Activated T-helper 1 cell treated with anti-CD3 and anti-CD28 coated beads, Interleukin-12 subunit alpha, Interleukin-12 subunit beta, Interleukin-2, Interleukin-4 antibody, amounts not matched to agents 30 ng/mL and 10 ng/mL and 1 ng/mL, durations not matched to agents 14 hours and 24 hours and 36 hours (primary cell): ENCODE measurements around the gene TUSC2. TPM values are rescaled to one million over a fixed set of nuclear protein-coding genes. Genes with fewer than 3 reads are reported as not detected.

Source experiments
- DNase-seq: peaks from one replicate; pipeline ENCODE4 v3.0.0; 2021; ENCODE audit warnings: low spot score
- H3K27ac Mint-ChIP-seq: one replicate; pipeline ENCODE4 v1.8.0; 2021; ENCODE audit warnings: mild to moderate bottlenecking, mixed read lengths
- H3K27me3 Mint-ChIP-seq: one replicate; pipeline ENCODE4 v1.8.0; 2022; ENCODE audit warnings: mild to moderate bottlenecking, moderate library complexity, mixed read lengths; ENCODE audit not compliant: insufficient read depth
- H3K36me3 Mint-ChIP-seq: one replicate; pipeline ENCODE4 v1.8.0; 2021; ENCODE audit warnings: low read depth, mixed read lengths
- H3K4me1 Mint-ChIP-seq: one replicate; pipeline ENCODE4 v1.8.0; 2021; ENCODE audit warnings: low read depth, mixed read lengths
- H3K4me3 Mint-ChIP-seq: one replicate; pipeline ENCODE4 v1.8.0; 2021; ENCODE audit warnings: mild to moderate bottlenecking, moderate library complexity, mixed read lengths
- H3K9me3 Mint-ChIP-seq: one replicate; pipeline ENCODE4 v1.8.0; 2021; ENCODE audit warnings: mixed read lengths
- intact Hi-C: fragments of 100-400 bp; cut with micrococcal nuclease; formaldehyde crosslinking; loops from one replicate; pipeline ENCODE4 v1.15.1; 2024
- total RNA-seq: library from RNA; stranded (reverse); gene quantifications from 2 replicates; pipeline ENCODE4 v1.2.3, GENCODE V29; 2022

TUSC2 gene
- total RNA-seq, 1 donor from 2014 or later, result 29.9 TPM

GRCh38 chr3:50364573-50365079, 36.6 kb upstream of the TUSC2 start:
- no peaks in the 10 kb centered on the region for H3K36me3 Mint-ChIP-seq
- H3K9me3 Mint-ChIP-seq, result no peaks in the 10 kb centered on the region
- DNase-seq, result no peak
- peak overlapping the region; percentile 69 for H3K4me3 Mint-ChIP-seq
- intact Hi-C loops, result loop anchor here (1.0 to 5.0 kb wide), 3 partner anchors 14 to 203 kb away; partner anchors contain the start of genes C3orf18, CYB561D2 and NPRL2
- H3K27me3 Mint-ChIP-seq, result peaks cover 4% of the 10 kb centered on the region
- peak overlapping the region; percentile 61 for H3K27ac Mint-ChIP-seq
- H3K4me1 Mint-ChIP-seq, result peaks cover 18% of the 10 kb centered on the region

DNA sequence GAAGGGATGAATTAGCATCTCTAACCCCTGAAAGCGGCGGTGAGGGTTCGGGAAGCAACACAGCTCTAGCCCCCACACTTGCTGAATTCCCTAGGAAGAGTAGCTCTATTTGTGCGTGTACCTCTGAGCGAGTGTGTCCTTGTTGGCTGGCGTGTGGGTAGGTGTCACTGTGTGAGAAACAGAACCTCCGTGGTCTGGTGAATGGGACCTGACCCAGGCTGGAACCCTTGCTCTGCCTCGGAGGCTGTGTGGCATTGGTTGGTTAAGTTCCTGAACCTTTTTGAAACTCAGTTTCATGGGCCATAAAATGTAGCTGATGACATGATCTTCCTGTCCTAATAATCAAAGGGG, 31.7 kb upstream of the TUSC2 start:
- H3K4me3 Mint-ChIP-seq, result peak overlapping the region; percentile 99
- no peak for DNase-seq
- peaks cover 40% of the 10 kb centered on the region for H3K4me1 Mint-ChIP-seq
- peak overlapping the region; percentile 96 for H3K27ac Mint-ChIP-seq
- H3K36me3 Mint-ChIP-seq, result peaks cover 10% of the 10 kb centered on the region
- H3K9me3 Mint-ChIP-seq, result no peaks in the 10 kb centered on the region
- H3K27me3 Mint-ChIP-seq, result peaks cover 4% of the 10 kb centered on the region
- intact Hi-C loops, result loop anchor here (1.0 to 10.0 kb wide), 12 partner anchors 8 to 1695 kb away; partner anchors contain the start of genes C3orf18, CISH, DCAF1 and DUSP7

GRCh38 chr3:50358911-50359759, 31.1 kb upstream of the TUSC2 start, which contains the start of gene TMEM115:
TMEM115 (minus strand) TSS chr3:50359521; CDS start chr3:50359063, 458 bp downstream.
- Mint-ChIP-seq H3K27ac (peak within 1 kb of the TSS; percentile 96), H3K4me3 (peak within 1 kb of the TSS; percentile 99), H3K9me3 (no peaks in the 10 kb centered on the region), H3K36me3 (peaks cover 15% of the 10 kb centered on the region), H3K27me3 (peaks cover 4% of the 10 kb centered on the region), H3K4me1 (peaks cover 43% of the 10 kb centered on the region)
- DNase-seq, result peak; percentile 95
- intact Hi-C loops, result loop anchor here (1.0 to 10.0 kb wide), 12 partner anchors 8 to 1696 kb away; partner anchors contain the start of genes C3orf18, CISH, DCAF1 and DUSP7

GRCh38 chr3:50358355-50358910, 30.4 kb upstream of the TUSC2 start:
- peak overlapping the region; percentile 75 for H3K27ac Mint-ChIP-seq
- intact Hi-C loops, result loop anchor here (2.0 to 10.0 kb wide), 5 partner anchors 252 to 1696 kb away; partner anchors contain the start of genes CISH, DUSP7, MANF and RPL29
- no peak for DNase-seq
- H3K9me3 Mint-ChIP-seq, result no peaks in the 10 kb centered on the region
- H3K36me3 Mint-ChIP-seq, result peaks cover 16% of the 10 kb centered on the region
- H3K4me3 Mint-ChIP-seq, result peak overlapping the region; percentile 99
- H3K27me3 Mint-ChIP-seq, result peaks cover 2% of the 10 kb centered on the region
- peaks cover 45% of the 10 kb centered on the region for H3K4me1 Mint-ChIP-seq

DNA sequence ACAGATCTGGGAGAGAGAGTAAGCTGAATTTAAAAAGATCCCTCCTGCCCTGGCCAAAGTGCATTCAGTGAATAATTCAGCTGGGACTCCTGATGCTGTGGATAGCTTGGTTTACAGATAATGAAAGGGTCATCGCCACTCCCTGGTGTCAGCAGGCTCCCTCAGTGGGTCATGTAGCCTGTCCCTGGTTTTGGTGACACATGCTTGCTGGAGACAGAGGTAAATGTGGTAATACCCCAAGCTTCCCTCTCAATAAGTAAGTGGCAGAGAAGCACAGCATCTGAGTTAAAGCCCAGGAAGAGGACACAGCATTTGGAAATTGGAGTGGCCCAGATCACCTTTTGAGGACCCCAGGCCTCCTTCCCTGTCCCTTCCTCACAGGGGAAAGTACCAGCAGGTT, 29.5 kb upstream of the TUSC2 start:
- Mint-ChIP-seq H3K36me3 (peaks cover 18% of the 10 kb centered on the region), H3K4me3 (peak overlapping the region; percentile 99)
- intact Hi-C loops, result loop anchor here (10.0 kb wide), 3 partner anchors 1327 to 1697 kb away; partner anchors contain the start of genes DUSP7 and RPL29

DNA sequence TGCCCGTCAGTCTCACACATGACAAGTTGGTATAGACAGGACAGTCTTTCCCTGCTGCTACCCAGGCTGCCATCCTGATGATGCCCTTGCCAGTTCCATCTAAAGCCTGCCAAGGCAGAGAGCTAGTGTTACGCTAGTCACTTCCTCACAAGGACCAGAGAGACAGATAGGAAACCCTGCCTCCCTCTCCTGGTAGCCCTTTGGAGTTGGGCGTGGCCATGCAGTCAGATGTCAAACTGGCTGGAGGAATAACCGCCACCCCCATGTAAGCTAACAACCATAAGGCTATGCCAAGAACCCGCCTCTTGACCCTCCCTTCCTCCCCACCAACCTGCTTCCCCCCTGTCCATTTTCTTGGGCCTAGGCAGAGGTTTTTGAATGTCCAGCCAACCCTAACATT, 28.5 kb upstream of the TUSC2 start:
- Mint-ChIP-seq H3K9me3 (no peaks in the 10 kb centered on the region), H3K27ac (no peak overlapping the region), H3K4me3 (peak overlapping the region; percentile 99), H3K4me1 (peaks cover 46% of the 10 kb centered on the region), H3K36me3 (peaks cover 18% of the 10 kb centered on the region), H3K27me3 (no peaks in the 10 kb centered on the region)
- DNase-seq, result no peak
- intact Hi-C loops, result loop anchor here (10.0 kb wide), 3 partner anchors 1328 to 1698 kb away; partner anchors contain the start of genes DUSP7 and RPL29

More for the DNA sequence above, 29.5 kb upstream of the TUSC2 start:
- Mint-ChIP-seq H3K9me3 (no peaks in the 10 kb centered on the region), H3K4me1 (peaks cover 45% of the 10 kb centered on the region), H3K27ac (no peak overlapping the region), H3K27me3 (no peaks in the 10 kb centered on the region)
- DNase-seq, result no peak

- intact Hi-C loops, result loop anchor here (10.0 kb wide), 3 partner anchors 1329 to 1699 kb away; partner anchors contain the start of genes DUSP7 and RPL29
- H3K27me3 Mint-ChIP-seq, result no peaks in the 10 kb centered on the region
- H3K4me3 Mint-ChIP-seq, result peak overlapping the region; percentile 99
- no peak overlapping the region for H3K27ac Mint-ChIP-seq
- H3K9me3 Mint-ChIP-seq, result no peaks in the 10 kb centered on the region
- peaks cover 51% of the 10 kb centered on the region for H3K4me1 Mint-ChIP-seq
- DNase-seq, result no peak
- peaks cover 23% of the 10 kb centered on the region for H3K36me3 Mint-ChIP-seq
These were observed 28.0 kb upstream of the TUSC2 start for GRCh38 chr3:50355829-50356552.

- intact Hi-C loops, result loop anchor here (10.0 kb wide), 3 partner anchors 1330 to 1700 kb away; partner anchors contain the start of genes DUSP7 and RPL29
- Mint-ChIP-seq H3K36me3 (peaks cover 31% of the 10 kb centered on the region), H3K9me3 (no peaks in the 10 kb centered on the region), H3K27me3 (no peaks in the 10 kb centered on the region), H3K4me1 (peaks cover 57% of the 10 kb centered on the region), H3K27ac (no peak overlapping the region), H3K4me3 (no peak overlapping the region)
- no peak for DNase-seq
These were observed 26.8 kb upstream of the TUSC2 start for GRCh38 chr3:50354850-50355249.

DNA sequence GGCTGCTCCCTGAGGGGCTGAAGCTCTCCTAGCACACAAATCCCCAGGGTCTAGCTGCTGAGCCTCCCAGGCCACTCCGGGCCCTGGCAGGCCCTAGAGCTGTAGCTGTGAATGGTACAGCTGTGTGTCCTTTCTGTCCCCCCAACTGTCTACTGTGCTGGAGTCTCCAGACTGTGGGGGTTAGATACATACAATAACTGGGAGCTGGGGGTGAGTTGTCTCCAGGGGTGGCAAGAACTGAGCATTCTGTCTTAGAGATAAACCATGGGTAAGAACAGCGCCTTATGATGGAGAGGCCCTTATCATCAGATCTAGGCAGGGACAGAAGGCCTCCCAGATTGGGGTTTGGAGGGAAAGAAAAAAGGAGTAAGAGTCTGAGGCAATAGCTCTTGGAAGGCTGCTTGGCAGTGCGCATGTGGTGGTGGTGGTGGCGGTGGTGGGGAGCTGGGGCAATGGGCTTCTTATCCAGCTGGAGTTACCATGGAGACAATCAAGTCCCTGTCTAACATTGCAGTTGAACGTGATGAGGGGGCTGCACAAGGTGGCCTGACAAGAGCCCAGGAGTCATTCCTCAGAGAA, 26.3 kb upstream of the TUSC2 start:
- Mint-ChIP-seq H3K4me1 (peaks cover 56% of the 10 kb centered on the region), H3K36me3 (peaks cover 30% of the 10 kb centered on the region), H3K4me3 (no peak overlapping the region), H3K27ac (no peak overlapping the region), H3K9me3 (no peaks in the 10 kb centered on the region), H3K27me3 (no peaks in the 10 kb centered on the region)
- intact Hi-C loops, result loop anchor here (10.0 kb wide), 3 partner anchors 1331 to 1701 kb away; partner anchors contain the start of genes DUSP7 and RPL29
- no peak for DNase-seq

DNA sequence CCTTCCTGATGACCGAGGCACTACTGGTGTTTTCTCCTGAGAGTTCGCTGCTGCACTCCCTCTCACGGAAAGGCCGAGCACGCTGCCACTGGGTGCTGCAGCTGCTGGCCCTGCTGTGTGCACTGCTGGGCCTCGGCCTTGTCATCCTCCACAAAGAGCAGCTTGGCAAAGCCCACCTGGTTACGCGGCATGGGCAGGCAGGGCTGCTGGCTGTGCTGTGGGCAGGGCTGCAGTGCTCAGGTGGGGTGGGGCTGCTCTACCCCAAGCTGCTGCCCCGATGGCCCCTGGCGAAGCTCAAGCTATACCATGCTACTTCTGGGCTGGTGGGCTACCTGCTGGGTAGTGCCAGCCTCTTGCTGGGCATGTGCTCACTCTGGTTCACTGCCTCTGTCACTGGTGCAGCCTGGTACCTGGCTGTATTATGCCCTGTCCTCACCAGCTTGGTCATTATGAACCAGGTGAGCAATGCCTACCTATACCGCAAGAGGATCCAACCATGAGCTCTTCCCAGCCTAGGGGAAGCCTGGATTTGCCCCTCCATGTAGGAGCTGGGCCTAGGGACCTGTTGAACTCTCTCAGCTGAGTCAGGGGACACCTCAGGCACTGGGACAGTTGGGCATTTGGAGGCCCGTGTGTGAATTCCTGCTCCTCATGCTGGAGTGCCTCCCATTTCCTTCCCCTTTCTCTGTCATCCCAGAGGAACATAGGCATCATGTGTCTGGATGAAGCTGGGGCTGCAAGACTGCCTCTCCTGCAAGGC, 25.4 kb upstream of the TUSC2 start:
- no peak for DNase-seq
- Mint-ChIP-seq H3K9me3 (no peaks in the 10 kb centered on the region), H3K27ac (no peak overlapping the region), H3K4me3 (no peak overlapping the region), H3K36me3 (peaks cover 33% of the 10 kb centered on the region), H3K27me3 (no peaks in the 10 kb centered on the region), H3K4me1 (peaks cover 59% of the 10 kb centered on the region)
- intact Hi-C loops, result loop anchor here (10.0 kb wide), 3 partner anchors 1331 to 1701 kb away; partner anchors contain the start of genes DUSP7 and RPL29

DNA sequence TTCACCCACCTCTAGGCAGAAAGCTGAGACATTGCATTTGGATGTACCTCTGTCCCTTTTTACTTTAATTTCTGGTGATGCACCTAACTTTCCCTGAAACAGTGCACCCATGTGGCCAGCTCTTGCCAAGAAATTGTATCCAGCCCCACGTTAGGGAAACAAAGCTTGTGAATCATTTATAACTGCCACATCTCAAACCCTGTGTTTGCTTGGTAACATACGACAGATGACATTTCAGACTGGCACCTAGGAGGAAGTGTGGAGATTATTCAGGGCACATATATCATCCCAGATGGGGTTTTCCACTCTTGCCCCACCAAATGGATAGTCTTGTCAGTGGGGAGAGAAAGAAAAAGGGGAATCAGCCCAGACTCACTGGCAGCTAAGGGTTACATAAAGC, 24.8 kb upstream of the TUSC2 start:
- no peaks in the 10 kb centered on the region for H3K9me3 Mint-ChIP-seq
- H3K36me3 Mint-ChIP-seq, result peaks cover 33% of the 10 kb centered on the region
- H3K27ac Mint-ChIP-seq, result no peak overlapping the region
- DNase-seq, result no peak
- H3K27me3 Mint-ChIP-seq, result no peaks in the 10 kb centered on the region
- intact Hi-C loops, result loop anchor here (10.0 kb wide), 3 partner anchors 1332 to 1702 kb away; partner anchors contain the start of genes DUSP7 and RPL29
- peaks cover 59% of the 10 kb centered on the region for H3K4me1 Mint-ChIP-seq
- peak overlapping the region; percentile 30 for H3K4me3 Mint-ChIP-seq
